Measurements from ENCODE around the gene FUBP3.

FUBP3 gene

GRCh38 chr9:130635306-130635705 lies 55.9 kb downstream of the FUBP3 start:
- no peak for DNase-seq (ENCODE audit: low spot score)

DNA sequence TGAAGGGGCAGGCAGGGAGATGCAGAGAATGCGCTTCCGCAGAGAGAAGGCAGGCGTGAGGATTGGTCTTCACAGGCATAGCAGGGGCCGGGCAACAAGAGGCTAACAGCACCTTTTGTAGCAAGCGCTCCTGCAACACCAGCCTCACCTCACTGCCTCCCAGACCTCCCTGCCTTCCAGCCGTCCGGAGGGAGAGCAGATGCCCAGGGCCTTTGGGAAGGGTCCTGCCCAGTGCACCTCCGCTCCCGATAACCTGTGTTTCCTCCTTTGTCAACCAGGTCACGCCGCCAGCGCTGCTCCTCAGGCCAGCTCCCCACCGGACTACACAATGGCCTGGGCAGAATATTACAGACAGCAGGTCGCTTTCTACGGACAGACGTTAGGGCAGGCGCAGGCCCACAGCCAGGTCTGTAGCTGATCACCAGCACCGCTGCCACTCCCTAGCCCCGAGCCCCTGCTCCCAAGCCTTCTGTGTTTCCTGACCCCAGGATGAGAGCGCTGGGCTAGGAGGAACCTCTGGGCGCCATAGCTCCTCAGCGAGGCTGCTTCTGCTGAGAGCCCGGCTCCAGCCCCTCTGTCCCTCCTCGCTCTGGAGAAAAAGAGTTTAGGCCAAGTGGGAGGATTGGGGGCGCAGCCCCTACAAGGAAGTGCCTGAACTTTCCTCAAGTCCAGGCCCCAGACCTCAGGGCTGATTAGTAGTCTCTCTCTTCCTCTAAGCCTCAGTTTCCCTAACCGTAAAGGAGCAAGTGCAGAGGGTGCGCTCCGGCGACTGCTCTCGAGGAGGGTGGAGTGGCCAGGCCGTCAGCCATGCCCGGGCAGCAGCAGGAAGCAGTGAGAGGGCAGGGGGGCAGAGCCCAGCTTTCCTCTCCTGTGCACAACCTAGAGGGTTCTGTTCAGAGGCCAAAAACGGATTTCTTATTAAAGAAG lies 56.6 kb downstream of the FUBP3 start:
- no peak for DNase-seq (ENCODE audit: low spot score)

- no peak for DNase-seq (ENCODE audit: low spot score)
These were observed 57.3 kb downstream of the FUBP3 start for GRCh38 chr9:130636648-130637020.

DNA sequence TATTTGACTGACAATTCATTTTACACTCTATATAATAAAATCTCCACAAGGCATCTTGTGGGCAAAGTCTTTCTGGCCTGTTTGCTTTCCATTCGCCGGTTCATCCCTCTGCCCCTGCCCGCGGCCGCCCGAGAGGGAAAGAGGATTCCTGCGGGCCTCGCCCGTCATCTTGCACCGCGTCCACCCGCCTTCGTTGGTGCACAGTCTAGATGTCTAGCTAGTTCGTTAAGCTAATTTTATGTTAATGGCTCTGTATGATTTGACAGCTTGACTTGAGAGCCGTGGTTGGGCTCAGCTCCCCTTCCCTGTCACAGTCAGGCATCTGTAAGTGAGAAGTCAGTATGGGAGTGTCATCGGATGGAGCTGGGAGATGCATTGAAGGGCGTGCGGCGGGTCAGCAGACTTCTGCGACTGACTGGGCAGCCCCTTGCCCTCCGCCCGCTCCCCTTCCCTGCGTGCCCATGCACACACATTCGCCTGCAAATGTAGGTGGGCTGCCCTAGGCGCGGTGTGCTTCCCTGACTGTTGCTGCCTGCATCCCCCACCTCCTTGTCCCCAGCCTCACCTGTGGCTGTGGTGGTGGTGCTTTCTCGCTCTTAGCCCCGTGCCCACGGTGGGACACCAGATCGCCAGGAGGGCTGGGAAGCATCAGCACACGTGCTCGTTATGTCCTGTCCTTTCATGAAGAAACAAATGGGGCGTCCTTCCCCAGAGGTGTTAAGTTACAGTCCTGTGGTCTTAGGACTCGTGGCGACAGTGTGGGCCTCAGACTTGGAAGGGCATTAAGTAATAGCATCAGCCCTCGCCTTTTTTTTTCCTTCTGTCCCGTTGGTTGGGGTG lies 59.1 kb downstream of the FUBP3 start:
- no peak for DNase-seq (ENCODE audit: low spot score)

GRCh38 chr9:130639124-130639765 lies 59.9 kb downstream of the FUBP3 start:
- no peak for DNase-seq (ENCODE audit: low spot score)

GRCh38 chr9:130639866-130640555 lies 60.6 kb downstream of the FUBP3 start:
- no peak for DNase-seq (ENCODE audit: low spot score)

DNA sequence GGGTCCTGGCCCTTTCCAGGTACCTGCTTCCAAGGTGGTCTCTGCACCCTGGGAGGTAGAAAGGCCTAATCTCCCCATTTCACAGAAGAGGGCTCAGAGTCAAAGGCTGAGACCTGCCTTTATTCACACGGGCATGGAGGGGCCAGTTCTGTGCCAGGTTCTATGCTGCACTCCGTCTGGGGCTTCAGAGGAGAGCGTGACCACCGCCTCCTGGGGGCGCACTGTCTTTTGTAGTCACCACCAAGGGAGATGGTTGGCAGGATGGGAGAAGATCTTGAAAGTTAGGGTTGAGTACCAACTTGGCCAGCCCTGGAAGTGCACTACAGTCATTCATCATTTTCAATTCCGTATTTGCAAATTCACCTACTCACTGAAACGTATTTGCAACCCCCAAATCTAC lies 61.3 kb downstream of the FUBP3 start:
- no peak for DNase-seq (ENCODE audit: low spot score)

GRCh38 chr9:130642926-130643325 lies 63.5 kb downstream of the FUBP3 start:
- no peak for DNase-seq (ENCODE audit: low spot score)

GRCh38 chr9:130651221-130651620 lies 71.8 kb downstream of the FUBP3 start:
- no peak for DNase-seq (ENCODE audit: low spot score)

- DNase-seq (ENCODE audit: low spot score), result no peak
These were observed 72.4 kb downstream of the FUBP3 start for GRCh38 chr9:130651752-130652151.

GRCh38 chr9:130654879-130655278 lies 75.5 kb downstream of the FUBP3 start:
- DNase-seq (ENCODE audit: low spot score), result no peak

DNA sequence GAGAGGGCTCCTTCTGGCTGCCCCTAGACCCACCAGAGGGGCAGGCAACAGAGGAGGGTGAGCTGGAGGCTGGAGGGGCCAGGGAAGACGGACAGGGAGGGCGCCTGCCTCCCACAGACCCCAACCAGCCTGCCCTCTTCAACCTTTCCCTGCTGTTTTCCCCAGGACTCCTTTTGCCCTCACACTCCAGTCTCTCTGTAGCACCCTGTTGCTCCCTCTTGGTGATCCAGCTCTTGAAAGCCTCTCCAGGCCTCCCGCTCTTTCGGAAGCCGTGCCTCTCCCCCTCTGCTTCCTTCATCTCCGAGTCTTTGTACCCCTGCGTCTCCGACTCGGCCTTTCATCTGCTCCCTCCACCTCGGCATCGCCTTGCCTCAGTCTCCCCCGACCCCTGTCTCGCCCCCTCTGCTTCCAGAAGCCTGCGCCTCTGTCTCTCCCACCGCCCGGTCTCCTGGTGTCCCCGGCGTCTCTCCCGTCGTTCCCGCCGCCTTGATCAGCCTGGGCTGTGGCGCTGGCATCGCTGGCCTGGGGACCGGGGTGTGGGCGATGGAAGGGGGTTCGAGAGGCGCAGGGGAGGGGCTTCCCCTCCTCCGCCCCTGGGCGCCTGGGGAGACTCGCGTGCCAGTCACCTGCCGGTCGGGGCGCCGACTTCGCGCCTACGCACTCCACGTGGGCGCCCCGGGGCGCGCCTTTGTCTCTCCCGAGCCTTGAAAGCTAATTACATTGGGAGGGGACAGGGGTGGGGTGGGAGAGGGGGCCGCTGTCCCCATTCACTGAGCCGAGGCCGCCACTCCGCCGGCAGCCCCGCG lies 79.7 kb downstream of the FUBP3 start:
- DNase-seq (ENCODE audit: low spot score), result no peak

- no peak for DNase-seq (ENCODE audit: low spot score)
These were observed 80.4 kb downstream of the FUBP3 start for GRCh38 chr9:130659699-130660248.

DNA sequence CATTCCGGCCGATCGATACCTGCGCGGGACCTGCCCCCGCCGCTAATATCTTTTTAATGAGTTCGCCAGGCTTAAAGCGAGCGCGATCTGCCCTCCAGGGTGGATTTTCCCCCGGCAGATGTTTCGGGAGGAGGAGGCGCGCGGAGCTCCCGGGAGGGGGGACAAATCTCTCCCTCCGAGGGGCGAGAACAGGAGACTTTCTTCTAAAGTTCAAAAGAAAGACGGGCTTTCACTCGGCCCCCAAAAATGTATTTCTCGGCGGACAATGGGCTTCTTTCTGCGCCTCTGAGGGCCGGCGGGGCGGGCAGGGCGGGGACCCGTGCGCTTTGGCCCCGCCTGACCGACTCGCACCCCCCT lies 80.9 kb downstream of the FUBP3 start:
- DNase-seq (ENCODE audit: low spot score), result no peak

GRCh38 chr9:130660683-130661450 lies 81.5 kb downstream of the FUBP3 start:
- DNase-seq (ENCODE audit: low spot score), result no peak

GRCh38 chr9:130661451-130662098 lies 82.2 kb downstream of the FUBP3 start:
- no peak for DNase-seq (ENCODE audit: low spot score)

DNA sequence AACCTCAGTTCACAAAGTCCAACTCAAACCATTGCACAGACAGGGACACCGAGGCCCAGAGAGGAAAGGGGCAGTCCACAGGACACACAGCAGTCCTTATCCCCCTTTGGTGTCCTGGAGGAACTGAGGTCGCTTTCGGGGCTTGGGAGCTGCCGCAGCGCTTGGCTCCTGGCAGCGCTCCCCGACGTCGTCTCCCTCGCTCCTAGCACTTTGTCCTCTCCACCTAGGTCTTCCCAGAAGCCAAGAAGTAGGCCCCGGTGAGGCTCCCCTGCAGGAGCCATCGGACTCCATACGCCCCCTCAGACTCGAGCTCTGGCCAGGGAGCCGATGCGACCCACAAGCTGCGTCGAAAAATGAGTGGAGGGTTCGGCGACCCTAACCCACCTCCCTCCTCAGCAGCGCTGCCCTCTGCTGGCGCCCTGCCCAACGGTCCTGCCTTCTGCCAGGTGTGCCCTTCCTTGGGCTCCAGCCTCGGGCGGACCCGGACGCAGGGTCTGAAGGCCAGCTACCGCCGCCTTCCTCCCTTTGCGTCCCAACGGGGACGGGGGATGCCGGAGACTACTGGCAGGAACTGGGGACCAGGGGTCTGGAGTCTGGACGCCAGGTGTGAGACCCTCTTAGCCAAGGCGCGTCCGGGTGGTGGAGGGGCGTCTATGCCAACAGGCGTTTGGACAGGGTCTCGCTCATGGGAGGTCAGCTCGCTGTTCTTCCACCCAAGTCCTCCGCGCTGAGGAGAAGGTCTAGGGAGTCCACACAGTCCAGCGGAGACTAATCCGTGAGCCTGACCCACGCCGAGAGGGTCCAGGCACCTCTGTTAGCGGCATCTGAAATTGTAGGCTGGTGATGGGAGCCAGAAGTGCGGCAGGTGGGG lies 83.0 kb downstream of the FUBP3 start:
- no peak for DNase-seq (ENCODE audit: low spot score)

DNA sequence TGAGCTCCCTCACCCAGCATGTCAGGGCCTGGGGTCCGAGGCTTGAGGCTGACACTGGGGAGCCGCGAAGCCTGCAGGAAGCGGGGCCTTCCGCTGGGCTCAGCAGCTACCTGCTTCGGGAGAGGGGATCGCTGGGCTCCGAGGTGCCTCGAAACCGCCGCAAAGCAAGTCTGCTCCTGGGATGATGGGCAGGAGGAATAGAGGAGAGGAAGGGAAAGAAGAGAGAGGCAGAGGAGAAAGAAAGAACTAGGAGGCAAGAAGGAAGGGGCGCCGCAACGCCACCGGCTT lies 83.5 kb downstream of the FUBP3 start:
- DNase-seq (ENCODE audit: low spot score), result no peak

Measured in kidney capillary endothelial cell (primary cell).